Adipocyte (in vitro differentiated cells): ENCODE data around the gene CAMK1D.

ENCODE experiments used
- DNase-seq: peaks from one replicate; pipeline ENCODE4 v3.0.0-alpha.2; 2015; ENCODE audit warnings: low read depth
- H3K27me3 ChIP-seq: replicated peaks from 2 replicates; pipeline ENCODE4 v1.7.0; 2013; ENCODE audit warnings: mild to moderate bottlenecking, low read length, moderate library complexity; ENCODE audit not compliant: control insufficient read depth, insufficient read depth
- H3K36me3 ChIP-seq: 2 replicates; pipeline ENCODE4 v1.7.0; 2013; ENCODE audit warnings: low read length, mild to moderate bottlenecking, moderate library complexity; ENCODE audit not compliant: control insufficient read depth, insufficient read depth, severe bottlenecking
- H3K4me1 ChIP-seq: 2 replicates; pipeline ENCODE4 v1.7.0; 2013; ENCODE audit warnings: mild to moderate bottlenecking, low read length, moderate library complexity; ENCODE audit not compliant: control insufficient read depth, insufficient read depth
- H3K4me3 ChIP-seq: 2 replicates; pipeline ENCODE4 v1.7.0; 2013; ENCODE audit warnings: mild to moderate bottlenecking, low read length, moderate library complexity
- H3K9ac ChIP-seq: 2 replicates; pipeline ENCODE4 v1.7.0; 2013; ENCODE audit warnings: mild to moderate bottlenecking, low read length, moderate library complexity
- H3K9me3 ChIP-seq: 2 replicates; pipeline ENCODE4 v1.7.0; 2013; ENCODE audit warnings: mild to moderate bottlenecking, low read length, moderate library complexity; ENCODE audit not compliant: control insufficient read depth

The CAMK1D gene

DNA sequence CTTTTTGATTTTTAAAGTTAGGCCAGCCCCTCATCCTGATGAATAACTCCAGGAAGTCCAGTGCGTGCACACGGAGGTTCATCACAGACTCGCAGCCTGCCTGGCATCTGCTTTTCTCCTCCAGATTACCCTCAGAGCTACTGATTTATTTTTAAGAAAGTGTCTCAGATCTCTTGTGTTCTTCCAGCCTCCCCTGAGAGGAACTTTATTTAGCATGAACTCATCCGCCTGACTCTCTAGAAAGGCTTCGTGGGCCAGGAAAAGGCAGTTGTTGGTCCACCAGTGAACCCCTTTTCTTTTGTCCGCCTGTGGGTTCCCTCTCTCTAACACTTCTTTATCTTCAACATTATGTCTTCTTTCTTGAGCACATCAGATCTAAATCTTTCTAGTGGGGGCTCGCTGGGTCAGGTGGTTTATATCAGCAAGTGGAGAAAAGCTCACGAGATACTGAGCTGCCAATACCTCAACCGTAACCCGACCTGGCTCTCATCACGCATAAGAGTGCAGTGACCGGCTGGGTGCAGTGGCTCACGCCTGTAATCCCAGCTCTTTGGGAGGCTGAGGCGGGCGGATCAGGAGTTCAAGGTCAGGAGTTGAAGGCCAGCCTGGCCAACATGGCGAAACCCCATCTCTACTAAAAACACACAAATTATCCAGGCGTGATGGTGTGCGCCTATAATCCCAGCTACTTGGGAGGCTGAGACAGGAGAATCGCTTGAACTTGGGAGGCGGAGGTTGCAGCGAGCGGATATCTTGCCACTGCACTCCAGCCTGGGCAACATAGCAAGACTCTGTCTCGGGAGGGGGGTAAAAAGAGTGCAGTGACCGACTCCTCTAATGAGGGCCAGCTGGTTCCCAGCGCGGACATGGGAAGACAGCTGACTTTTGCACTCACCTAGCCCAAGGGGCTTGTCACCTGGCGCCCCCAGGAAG, 489.9 kb downstream of the CAMK1D start:
- H3K27me3 ChIP-seq: peaks cover 28% of the 10 kb centered on the region

DNA sequence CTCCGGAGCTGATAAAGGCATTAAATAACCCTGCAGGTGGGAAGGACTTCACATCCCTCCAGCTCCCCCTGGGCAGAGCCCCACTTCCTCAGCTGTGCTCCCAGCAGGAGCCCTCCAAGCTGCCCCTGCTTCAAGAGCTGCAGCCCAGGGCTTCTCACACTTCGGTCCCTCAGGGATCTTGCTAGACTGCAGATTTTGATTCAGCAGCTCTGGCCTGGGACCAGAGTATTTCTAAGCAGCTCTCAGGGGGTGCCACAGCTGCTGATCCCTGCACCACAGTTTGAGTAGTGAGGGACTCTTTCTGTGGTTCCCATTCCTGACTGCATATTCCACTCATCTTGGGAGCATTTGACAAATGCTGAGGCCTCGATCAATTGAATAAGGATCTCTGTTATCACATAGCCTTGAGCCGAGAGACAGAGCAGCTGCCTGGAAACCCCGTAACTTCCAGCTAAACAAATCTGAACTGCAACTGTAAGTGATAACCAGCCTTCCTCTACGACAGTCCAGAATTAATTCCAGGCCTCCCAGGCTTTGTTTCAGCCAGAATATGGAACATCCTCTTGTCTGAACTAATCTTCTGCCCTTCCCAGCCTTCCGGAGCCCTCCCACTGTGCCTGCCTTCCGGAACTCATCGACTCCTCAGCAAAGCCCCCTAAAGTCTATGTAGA, 490.7 kb downstream of the CAMK1D start:
- H3K9me3 ChIP-seq: no peaks in the 10 kb centered on the region
- DNase-seq: no peak
- H3K4me1 ChIP-seq: peaks cover 16% of the 10 kb centered on the region
- no peaks in the 10 kb centered on the region for H3K36me3 ChIP-seq
- H3K9ac ChIP-seq: no peak overlapping the region
- no peak overlapping the region for H3K4me3 ChIP-seq
- peaks cover 28% of the 10 kb centered on the region for H3K27me3 ChIP-seq

More for the DNA sequence above, 489.9 kb downstream of the CAMK1D start:
- Histone ChIP-seq H3K9me3 (no peaks in the 10 kb centered on the region), H3K9ac (no peak overlapping the region), H3K36me3 (no peaks in the 10 kb centered on the region), H3K4me1 (peaks cover 9% of the 10 kb centered on the region), H3K4me3 (no peak overlapping the region)
- no peak for DNase-seq

DNA sequence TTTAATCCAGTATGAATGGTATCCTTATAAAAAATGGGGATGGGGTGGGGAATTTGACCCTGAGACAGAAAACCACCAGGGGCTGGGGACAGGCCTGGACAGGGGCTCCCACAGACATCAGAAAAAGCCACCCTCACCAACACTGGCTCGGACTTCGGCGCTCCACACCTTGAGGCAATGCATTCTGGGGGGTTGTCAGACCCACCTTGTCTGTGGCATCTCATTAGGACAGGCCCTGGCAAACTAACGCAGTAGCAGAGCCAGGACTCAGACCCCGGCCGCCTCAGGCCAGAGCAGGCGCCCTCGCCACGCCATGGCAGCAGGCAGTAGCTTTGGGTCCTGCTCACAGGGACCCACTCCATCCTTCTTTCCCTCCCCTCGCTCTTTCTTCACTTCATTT, 492.1 kb downstream of the CAMK1D start:
- no peak for DNase-seq
- Histone ChIP-seq H3K27me3 (peaks cover 28% of the 10 kb centered on the region), H3K36me3 (no peaks in the 10 kb centered on the region), H3K9ac (no peak overlapping the region), H3K4me3 (no peak overlapping the region), H3K9me3 (no peaks in the 10 kb centered on the region), H3K4me1 (peaks cover 23% of the 10 kb centered on the region)

DNA sequence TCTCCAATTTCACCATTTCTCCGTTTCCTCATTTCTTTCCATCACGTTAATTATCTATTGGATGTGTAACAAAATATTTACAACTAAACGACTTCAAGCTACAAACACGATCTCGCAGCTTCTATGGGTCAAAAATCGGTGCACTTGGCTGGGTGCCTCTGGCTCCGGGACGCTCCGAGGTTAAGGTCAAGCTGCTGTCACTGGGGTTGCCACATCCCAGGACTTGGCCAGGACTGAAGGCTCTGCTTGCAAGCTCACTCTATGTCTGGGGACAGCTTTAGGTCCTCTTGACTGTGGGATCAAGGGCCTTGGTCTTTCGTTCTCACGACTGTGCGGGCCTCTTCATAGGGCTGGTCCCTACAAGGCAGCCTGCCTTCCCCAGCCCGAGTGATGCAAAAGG, 492.5 kb downstream of the CAMK1D start:
- Histone ChIP-seq H3K4me3 (no peak overlapping the region), H3K36me3 (no peaks in the 10 kb centered on the region), H3K9me3 (no peaks in the 10 kb centered on the region), H3K4me1 (peaks cover 23% of the 10 kb centered on the region), H3K9ac (no peak overlapping the region), H3K27me3 (peaks cover 27% of the 10 kb centered on the region)
- no peak for DNase-seq

DNA sequence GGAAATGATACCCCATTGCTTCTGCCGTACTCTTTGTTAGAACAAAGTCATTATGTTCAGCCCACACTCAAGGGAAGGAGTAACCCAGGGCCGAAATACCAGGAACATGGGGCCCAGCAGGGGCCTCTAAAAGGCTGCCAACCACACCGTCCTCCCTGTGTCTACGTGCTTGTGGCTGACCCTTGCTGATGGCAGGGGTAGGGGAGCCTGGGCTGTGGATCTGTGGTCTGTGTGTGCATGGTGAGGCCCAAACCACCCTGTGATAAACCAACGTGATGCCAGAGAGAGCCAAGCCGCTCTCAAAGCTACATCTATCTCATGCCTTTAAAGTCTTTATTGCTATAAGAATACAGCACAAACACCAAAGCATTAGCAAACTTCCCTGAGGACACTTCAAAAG, 493.0 kb downstream of the CAMK1D start:
- no peaks in the 10 kb centered on the region for H3K9me3 ChIP-seq
- no peak for DNase-seq
- no peak overlapping the region for H3K9ac ChIP-seq
- peaks cover 23% of the 10 kb centered on the region for H3K4me1 ChIP-seq
- H3K27me3 ChIP-seq: peaks cover 26% of the 10 kb centered on the region
- H3K36me3 ChIP-seq: no peaks in the 10 kb centered on the region
- no peak overlapping the region for H3K4me3 ChIP-seq

DNA sequence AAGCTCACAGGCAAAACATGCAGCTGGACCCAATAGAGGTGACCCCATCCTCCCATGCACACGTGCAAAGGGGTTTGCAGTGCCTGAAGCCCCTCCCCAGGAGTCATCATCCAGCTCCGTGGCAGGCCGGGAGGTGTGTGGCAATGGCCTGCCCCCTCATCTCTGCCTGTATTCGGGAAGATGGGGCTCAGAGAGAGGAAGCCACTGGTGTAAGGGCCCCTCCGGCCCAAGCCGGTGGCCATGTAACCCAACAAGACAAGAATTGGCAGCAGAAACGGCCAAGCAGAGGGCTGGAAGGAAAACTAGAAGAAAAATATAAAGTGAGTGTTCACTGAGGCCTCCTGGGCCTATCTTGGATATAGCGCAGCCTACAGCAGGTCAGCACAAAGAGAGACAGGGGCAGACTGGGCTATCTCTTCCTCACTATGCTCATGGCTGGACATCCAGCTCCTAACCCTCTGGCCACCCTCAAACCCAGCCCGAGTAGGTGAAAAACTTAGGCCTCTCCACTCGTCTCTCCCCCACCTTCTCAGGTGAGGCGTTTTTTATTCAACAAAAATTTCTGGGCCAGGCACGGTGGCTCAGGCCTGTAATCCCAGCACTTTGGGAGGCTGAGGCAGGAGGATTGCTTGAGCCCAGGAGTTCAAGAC, 494.1 kb downstream of the CAMK1D start:
- Histone ChIP-seq H3K9me3 (no peaks in the 10 kb centered on the region), H3K27me3 (peaks cover 22% of the 10 kb centered on the region), H3K4me3 (no peak overlapping the region), H3K36me3 (no peaks in the 10 kb centered on the region), H3K9ac (no peak overlapping the region), H3K4me1 (peaks cover 23% of the 10 kb centered on the region)
- no peak for DNase-seq

DNA sequence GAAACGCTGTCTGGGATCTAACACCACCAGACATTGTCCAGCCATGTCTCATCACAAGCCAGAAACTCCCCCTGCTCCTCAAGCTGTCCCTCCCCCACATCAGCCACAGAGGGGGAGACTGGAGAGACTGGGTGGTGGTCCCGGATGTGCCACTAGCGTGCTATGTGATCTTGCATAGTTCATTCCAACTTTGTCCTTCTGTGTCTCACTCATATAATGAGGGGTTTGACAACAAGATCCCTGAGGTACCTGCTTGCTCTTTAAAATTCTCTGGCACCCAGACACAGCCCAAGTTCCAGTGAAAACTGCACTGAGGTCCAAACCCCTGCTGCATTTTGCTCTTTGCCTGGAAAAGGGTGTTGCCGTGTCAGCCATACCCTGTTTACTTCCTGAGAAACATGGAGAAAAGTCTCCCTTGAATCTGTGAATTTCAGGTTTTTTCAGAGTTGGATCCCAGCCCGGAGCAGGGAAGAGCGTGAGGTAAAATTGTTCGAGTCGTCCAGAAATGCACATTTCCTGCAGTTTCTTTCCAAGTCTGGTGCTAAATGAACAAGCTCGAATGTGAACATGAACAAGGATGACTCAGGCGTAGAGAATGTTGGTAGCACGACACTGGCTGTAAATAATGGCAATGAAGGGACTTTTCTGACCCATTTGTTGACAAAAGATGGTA, 495.6 kb downstream of the CAMK1D start:
- peak overlapping the region; percentile 22 for H3K9ac ChIP-seq
- peak overlapping the region; percentile 55 for H3K4me3 ChIP-seq
- no peaks in the 10 kb centered on the region for H3K36me3 ChIP-seq
- peaks cover 24% of the 10 kb centered on the region for H3K4me1 ChIP-seq
- no peaks in the 10 kb centered on the region for H3K9me3 ChIP-seq
- peak; percentile 77 for DNase-seq
- H3K27me3 ChIP-seq: peaks cover 27% of the 10 kb centered on the region

DNA sequence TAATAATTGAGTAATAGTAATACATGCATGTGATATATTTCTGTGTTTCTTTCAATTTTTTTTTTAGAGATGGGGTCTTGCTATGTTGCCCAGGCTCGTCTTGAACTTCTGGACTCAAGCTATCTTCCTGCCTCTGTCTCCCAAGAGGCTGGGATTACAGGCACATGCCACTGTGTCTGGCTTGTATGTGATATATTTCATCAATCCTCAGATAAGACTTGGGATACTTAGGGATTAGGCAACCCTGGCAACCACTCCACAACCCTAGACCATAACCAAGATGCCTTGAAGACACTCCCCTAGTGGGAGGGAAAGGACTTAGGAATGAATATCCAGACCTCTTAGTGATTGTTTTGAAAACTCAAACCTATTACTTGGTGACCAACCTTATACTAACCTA, 497.4 kb downstream of the CAMK1D start:
- DNase-seq: no peak
- Histone ChIP-seq H3K4me3 (no peak overlapping the region), H3K36me3 (no peaks in the 10 kb centered on the region), H3K9ac (no peak overlapping the region), H3K9me3 (no peaks in the 10 kb centered on the region), H3K4me1 (peaks cover 19% of the 10 kb centered on the region), H3K27me3 (peaks cover 30% of the 10 kb centered on the region)

DNA sequence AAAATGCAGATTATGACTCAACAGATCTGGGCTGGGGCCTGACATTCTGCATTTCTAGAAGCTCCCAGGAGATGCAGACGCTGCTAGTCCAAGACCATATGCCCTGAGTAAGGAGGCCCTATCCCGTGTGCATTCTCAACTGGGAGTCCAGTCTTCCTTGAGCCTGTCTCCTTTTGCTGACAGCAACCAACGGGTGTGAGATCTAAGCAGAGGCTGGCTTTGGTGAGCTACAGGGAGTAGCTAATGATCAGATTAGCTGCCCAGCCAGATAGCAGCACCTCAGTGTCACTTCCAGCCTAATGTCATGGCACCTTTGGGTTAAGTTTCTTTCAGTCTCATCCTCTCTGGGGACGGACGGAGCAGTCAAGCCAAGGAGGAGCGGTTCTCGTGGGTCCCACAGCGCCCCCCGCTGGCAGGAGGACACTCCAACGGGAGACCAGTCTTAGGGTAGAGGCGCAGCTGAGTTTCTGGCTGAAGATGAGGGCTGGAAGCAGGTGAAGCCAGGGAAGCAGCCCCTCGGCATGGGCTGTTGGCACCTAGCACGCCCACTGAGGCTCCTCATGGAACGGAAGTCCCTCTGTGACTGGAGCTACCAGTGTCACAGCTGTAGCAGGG, 498.1 kb downstream of the CAMK1D start:
- H3K27me3 ChIP-seq: peaks cover 30% of the 10 kb centered on the region
- H3K4me3 ChIP-seq: no peak overlapping the region
- no peak for DNase-seq
- no peaks in the 10 kb centered on the region for H3K9me3 ChIP-seq
- H3K9ac ChIP-seq: no peak overlapping the region
- H3K4me1 ChIP-seq: peaks cover 19% of the 10 kb centered on the region
- H3K36me3 ChIP-seq: no peaks in the 10 kb centered on the region

DNA sequence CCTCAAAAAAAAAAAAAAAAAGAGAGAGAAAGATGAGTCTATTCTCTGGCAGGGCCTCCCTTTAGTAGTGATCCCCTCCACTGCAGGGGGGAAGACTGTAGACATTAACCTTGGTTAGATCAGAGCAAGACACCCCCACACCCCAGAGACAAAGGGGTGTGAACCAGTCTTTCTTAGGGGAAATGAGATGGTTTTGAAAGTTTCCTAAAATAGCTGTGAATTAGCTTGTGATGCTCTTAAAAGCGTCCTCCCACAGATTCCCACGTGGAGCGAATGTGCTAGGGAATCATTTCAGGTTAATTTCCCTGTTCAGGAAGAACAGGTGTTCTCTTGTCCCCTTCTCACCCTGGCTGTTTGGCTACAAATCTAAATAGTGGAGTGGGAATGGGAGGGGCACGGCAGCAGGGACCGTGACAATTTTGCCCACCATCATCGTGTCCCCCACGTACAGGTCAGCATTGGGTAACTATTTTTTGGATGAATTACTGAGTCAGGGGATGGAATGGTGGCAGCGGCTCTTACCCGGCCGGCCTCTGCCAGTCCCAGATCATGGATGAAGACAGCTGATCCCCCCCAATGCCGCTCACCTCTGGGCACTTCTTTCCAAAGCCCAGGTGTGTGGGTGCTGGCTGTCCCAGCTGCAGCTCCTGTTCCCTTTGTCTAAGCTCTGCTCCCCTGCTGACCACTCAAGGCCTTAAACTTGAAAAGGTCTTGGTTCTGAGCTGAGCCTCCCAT, 499.3 kb downstream of the CAMK1D start:
- H3K27me3 ChIP-seq: peaks cover 25% of the 10 kb centered on the region
- DNase-seq: no peak
- H3K36me3 ChIP-seq: no peaks in the 10 kb centered on the region
- H3K9me3 ChIP-seq: no peaks in the 10 kb centered on the region
- no peak overlapping the region for H3K9ac ChIP-seq
- peaks cover 19% of the 10 kb centered on the region for H3K4me1 ChIP-seq
- no peak overlapping the region for H3K4me3 ChIP-seq
